Omental fat pad (tissue), 4 donors: Measurements from ENCODE around the gene AKAP13. TPM values are rescaled to one million over a fixed set of nuclear protein-coding genes. Genes with fewer than 3 reads are reported as not detected.

Source experiments
- ATAC-seq: fragments of 150-250 bp; one replicate; pipeline ENCODE4 v1.9.1; 2016; ENCODE audit warnings: mild to moderate bottlenecking, moderate library complexity; ENCODE audit not compliant: low FRiP score
- DNase-seq: peaks from one replicate; pipeline ENCODE4 v3.0.0-alpha.2; 2019; ENCODE audit warnings: low spot score
- total RNA-seq, 4 donors: library from RNA; depleted of rRNA; stranded (reverse); fragments of >200 nt; gene quantifications; one replicate each; pipeline ENCODE4 v1.1.0, GENCODE V29; 2016
- TF ChIP-seq, protein P1 (sequence below), 3 donors: fragments of 450-650 bp; IDR thresholded peaks; one replicate each; pipeline ENCODE4 v1.5.1; 2016 to 2017; ENCODE audit warnings: antibody characterized with exemption in 3 of 3, mild to moderate bottlenecking in 3 of 3, moderate library complexity in 2 of 3

The AKAP13 gene
- total RNA-seq, 4 donors from 2014 or later, result 162 to 301 (median 216) TPM

DNA sequence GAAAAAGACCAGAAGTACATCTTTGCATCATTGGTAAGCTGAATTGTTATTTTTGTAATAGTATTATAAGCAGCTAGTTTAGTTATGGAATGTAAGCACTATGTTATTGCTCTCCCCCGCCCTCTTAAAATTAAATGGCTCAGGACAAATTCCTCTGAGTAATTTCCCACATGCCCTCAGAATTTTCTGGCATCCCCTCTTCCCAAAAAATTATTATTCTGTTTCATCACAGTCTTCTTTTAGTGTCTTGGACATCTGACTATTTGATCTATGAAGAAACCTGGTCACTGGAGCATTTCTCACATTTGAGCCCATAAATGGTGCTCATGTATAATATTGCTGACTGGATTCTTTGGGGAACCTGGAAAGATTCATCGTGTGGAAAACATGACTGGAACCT lies 346.1 kb downstream of the AKAP13 start:
- peak; percentile 26 for ATAC-seq
- DNase-seq, result no peak
- TF ChIP-seq, protein P1, sequence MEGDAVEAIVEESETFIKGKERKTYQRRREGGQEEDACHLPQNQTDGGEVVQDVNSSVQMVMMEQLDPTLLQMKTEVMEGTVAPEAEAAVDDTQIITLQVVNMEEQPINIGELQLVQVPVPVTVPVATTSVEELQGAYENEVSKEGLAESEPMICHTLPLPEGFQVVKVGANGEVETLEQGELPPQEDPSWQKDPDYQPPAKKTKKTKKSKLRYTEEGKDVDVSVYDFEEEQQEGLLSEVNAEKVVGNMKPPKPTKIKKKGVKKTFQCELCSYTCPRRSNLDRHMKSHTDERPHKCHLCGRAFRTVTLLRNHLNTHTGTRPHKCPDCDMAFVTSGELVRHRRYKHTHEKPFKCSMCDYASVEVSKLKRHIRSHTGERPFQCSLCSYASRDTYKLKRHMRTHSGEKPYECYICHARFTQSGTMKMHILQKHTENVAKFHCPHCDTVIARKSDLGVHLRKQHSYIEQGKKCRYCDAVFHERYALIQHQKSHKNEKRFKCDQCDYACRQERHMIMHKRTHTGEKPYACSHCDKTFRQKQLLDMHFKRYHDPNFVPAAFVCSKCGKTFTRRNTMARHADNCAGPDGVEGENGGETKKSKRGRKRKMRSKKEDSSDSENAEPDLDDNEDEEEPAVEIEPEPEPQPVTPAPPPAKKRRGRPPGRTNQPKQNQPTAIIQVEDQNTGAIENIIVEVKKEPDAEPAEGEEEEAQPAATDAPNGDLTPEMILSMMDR (IDR thresholded peaks at IDR 0.05), result no peak

DNA sequence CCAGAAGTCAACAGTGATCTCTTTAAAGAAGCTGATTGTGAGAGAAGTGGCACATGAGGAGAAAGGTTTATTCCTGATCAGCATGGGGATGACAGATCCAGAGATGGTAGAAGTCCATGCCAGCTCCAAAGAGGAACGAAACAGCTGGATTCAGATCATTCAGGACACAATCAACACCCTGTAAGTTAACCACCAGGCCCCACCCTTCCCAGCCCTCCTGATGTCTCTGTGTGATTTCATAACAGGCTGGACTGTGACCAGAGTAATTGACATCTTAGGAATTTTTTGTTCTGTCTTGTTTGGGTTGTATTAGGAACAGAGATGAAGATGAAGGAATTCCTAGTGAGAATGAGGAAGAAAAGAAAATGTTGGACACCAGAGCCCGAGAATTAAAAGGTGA lies 346.7 kb downstream of the AKAP13 start:
- DNase-seq (no peak), ATAC-seq (peak; percentile 9)
- TF ChIP-seq, protein P1 (IDR thresholded peaks at IDR 0.05), result no peak

DNA sequence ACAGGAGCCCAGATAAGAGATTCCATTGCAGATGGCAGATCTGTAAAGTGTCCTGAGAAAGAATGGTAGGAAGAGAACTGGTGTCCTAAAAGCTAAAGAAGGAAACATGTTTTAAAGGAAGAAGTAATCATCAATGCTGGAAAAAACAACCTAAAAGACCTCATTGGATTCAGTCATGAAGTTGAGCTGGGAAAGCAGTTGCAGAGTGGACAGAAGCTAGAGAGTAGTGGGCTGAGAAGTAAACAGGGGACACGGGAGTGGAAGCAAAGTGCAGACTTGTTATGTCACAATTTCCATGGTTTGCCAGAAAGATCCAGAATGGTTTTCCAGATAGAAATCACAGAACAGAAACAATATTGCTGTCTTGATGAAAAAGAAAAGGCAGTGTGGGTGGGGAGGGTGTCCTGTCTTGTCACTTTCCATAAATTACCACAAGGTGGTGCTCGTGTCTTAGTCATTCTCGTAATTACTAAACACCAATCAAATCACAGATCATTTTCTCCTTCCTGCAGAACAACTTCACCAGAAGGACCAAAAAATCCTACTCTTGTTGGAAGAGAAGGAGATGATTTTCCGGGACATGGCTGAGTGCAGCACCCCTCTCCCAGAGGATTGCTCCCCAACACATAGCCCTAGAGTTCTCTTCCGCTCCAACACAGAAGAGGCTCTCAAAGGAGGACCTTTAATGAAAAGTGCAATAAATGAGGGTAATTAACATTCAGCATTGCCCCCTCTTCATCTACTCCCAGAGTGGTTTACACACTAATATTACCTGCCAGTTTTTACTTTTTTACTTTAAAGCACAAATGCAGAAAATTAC lies 349.8 kb downstream of the AKAP13 start:
- DNase-seq (no peak), ATAC-seq (no peak)
- TF ChIP-seq, protein P1 (IDR thresholded peaks at IDR 0.05), result peak in 1 of 3 donors; percentile 41

DNA sequence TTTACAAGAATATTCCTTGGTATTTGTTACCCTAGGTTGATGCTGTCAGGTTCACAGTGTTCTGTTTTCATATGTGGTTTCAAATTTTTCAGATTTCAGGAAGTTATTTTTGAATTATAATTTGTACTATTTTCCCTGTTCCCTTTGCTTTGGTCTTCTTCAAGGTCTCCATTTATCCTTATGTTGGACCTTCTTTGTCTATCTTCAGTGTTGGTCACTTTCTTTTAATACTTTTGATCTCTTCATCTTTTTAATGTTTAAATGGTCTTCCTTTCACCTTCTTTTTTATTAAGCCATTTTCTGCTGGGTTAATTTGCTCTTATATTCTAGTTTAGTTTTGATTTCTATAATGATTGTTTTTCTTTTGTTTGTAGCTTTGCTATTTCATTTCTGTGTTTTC lies 353.0 kb downstream of the AKAP13 start:
- no peak for DNase-seq
- no peak for ATAC-seq
- TF ChIP-seq, protein P1 (IDR thresholded peaks at IDR 0.05), result no peak

DNA sequence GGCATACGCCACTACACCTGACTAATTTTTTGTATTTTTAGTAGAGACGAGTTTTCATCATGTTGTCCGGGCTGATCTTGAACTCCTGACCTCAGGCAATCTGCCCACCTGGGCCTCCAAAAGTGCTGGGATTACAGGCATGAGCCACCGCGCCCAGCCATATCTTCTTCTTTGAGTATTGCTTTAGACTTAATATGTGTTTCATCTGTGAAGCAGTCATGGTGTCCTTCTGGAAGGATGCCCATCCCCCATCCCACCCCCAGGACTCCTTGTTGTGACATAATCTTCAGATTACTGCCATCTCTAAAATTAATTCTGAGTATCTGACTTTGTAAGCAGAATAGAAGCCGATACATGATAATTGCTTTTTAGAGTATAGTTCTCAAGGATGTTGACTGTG lies 356.7 kb downstream of the AKAP13 start:
- TF ChIP-seq, protein P1 (IDR thresholded peaks at IDR 0.05), result no peak
- ATAC-seq, result no peak
- DNase-seq, result no peak

DNA sequence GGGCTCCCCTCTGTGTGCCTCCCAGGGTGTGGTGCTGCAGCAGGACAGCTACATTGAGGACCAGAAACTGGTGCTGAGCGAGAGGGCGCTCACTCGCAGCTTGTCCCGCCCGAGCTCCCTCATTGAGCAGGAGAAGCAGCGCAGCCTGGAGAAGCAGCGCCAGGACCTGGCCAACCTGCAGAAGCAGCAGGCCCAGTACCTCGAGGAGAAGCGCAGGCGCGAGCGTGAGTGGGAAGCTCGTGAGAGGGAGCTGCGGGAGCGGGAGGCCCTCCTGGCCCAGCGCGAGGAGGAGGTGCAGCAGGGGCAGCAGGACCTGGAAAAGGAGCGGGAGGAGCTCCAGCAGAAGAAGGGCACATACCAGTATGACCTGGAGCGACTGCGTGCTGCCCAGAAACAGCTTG lies 360.6 kb downstream of the AKAP13 start:
- DNase-seq (no peak), ATAC-seq (no peak)

More for the DNA sequence above, 360.6 kb downstream of the AKAP13 start:
- TF ChIP-seq, protein P1 (IDR thresholded peaks at IDR 0.05), result no peak
